GM18511 (cell line): ENCODE measurements around the gene DISP2.

Experiments used
- ATAC-seq: cut with Tn5 transposase; IDR thresholded peaks from one replicate; pipeline ENCODE4 v1.9.1; 2021; ENCODE audit warnings: mild to moderate bottlenecking, moderate library complexity; ENCODE audit not compliant: unreplicated experiment

The DISP2 gene

DNA sequence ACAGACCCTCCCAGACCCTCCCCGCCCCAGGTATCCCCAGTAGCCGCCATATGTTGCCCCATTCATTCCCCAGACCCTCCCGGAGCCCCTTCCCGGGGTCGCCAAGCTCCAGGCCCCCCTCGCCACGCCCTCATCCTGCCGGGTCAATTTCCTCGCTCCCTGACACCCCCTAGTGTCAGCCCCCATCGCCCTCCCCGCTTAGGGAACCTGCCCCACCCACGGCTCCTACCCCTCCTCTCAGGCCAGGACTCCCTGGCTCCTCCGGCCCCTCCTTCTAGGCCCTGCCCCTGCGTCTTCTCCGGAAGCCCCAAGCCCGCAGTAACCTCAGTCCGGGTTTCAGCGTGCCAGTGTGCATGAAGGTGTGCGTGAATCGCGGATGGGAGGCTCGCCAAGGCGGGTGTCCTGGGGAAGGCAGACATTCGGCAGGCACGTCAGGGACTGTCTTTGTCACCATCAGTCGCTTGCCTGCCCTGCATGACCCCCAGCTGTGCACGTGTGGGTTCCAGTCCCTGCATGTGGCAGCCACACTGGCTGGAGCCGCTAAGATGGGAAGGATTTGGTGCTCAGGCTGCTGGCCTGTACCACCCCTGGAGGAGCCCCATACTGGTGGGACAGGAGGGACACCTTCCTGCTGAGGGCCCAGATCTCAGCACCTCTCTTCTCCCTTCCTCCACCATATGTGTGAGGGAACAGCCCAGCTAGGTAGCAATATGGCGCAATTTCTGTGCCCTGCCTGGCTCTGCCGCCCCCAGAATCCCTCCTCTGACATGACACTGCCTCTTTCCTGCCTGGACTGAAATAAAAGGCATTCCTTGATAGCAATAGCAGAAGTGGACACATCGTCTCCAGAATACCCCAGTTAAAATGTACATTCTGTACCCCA lies 693 bp downstream of the DISP2 start:
- ATAC-seq = peak; percentile 28

DNA sequence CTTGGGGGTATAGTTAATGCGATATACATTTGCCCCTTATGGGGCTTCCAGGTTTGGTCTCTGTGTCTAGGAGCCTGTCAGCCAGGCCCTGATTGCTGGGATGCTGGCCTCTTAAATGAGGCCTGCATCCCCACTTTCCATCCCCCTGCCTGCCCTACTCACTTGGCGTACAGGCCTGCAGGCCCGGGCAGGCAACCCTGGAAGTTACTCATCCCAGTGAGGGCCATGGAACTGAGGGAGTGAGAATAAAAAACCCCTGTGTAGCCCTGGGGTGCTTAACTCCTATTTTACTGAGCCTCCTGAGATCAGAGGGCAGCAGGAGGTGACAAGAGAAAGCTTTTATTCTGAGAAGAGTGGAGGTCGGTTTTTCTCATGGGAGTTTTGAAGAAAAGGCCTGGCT lies 2.0 kb downstream of the DISP2 start:
- no peak for ATAC-seq

- no peak for ATAC-seq
Measured at GRCh38 chr15:40361640-40362039, 3.6 kb downstream of the DISP2 start.

DNA sequence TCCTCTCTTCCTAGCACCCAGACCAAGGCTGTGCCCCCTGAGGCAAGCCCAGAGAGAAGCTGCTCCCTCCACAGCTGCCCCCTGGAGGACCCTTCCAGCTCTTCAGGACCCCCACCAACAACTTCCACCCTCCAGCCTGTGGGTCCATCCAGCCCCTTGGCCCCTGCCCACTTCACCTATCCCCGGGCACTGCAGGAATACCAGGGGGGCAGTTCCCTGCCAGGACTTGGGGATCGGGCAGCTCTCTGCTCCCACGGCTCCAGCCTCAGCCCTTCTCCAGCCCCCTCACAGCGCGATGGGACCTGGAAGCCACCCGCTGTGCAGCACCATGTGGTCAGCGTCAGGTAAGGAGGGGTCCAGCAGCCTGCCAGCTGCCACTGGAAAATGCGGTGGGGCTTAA lies 5.6 kb downstream of the DISP2 start:
- ATAC-seq = no peak

- ATAC-seq = no peak
Measured at GRCh38 chr15:40364251-40364650, 6.2 kb downstream of the DISP2 start.

DNA sequence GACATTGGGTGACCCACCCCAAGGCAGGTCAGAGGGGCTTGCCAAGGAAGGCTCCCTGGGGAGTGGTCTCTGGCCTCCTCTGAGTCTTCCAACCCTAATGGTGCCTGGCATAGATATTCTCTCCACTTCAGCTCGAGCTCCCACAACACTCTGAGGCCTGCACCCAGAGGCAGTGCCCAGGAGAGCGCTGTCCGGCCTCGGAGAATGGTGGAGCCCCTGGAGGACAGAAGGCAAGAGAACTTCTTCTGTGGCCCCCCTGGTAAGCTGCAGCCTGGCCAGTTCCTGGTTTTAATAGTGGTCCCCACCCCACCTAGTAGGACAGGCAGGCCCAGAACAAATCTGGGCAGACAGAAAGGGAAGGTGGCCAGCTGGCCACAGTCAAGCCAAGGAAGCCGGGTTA lies 7.0 kb downstream of the DISP2 start:
- no peak for ATAC-seq

GRCh38 chr15:40365624-40366456 lies 7.8 kb downstream of the DISP2 start:
- ATAC-seq = no peak

DNA sequence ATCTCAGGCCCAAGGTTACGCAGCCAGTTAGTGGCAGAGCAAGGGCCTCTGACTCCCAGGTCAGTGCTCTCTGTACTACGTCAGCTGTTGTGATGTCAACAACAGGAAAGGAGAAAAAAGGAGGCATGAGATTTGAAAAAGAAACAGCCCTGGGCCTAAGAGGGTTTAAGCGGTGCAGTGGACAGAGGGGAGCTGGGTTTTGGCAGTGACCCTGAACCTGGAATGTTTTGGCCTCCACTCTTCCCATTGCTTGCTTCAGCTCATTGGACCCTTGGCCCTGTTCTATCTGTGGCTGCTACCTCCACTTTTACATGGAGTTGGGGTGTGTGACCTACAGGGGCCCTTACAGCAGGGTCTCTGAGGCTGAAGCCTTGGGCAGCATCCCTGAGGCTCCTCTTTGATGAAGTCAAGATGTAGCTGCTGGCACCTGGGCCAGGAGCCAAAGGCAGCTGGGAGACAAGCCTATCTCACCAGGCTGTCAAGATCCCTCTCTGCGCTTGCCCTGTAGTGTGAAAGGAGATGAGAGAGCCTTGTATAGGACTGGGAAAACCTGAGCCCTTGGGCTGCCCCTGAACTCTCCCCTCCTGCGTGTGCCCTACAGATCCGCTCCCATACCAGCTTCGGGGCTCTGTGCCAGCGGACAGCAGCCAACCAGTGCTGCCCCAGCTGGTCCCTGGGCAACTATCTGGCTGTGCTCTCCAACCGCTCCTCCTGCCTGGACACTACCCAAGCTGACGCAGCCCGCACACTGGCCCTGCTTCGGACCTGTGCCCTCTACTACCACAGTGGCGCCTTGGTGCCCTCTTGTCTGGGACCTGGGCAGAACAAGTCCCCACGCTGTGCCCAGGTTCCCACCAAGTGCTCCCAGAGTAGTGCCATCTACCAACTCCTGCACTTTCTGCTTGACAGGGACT lies 8.7 kb downstream of the DISP2 start:
- no peak for ATAC-seq

GRCh38 chr15:40367371-40367685 lies 9.3 kb downstream of the DISP2 start:
- no peak for ATAC-seq

GRCh38 chr15:40367686-40368611 lies 9.9 kb downstream of the DISP2 start:
- peak; percentile 94 for ATAC-seq

DNA sequence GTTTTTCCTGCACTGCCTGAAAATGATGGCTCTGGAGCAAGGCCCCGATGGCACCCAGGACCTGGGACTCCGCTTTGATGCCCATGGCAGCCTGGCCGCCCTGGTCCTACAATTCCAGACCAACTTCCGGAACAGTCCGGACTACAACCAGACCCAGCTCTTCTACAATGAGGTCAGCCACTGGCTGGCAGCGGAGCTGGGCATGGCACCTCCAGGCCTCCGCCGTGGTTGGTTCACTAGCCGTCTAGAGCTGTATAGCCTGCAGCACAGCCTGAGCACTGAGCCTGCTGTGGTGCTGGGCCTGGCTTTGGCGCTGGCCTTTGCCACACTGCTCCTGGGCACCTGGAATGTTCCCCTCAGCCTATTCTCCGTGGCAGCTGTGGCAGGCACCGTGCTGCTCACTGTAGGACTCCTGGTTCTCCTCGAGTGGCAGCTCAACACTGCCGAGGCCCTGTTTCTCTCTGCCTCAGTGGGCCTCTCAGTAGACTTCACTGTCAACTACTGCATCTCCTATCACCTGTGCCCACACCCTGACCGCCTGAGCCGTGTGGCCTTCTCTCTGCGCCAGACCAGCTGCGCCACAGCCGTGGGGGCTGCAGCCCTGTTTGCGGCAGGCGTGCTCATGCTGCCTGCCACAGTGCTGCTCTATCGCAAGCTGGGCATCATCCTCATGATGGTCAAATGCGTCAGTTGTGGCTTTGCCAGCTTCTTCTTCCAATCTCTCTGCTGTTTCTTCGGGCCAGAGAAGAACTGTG lies 10.9 kb downstream of the DISP2 start:
- ATAC-seq = no peak

GRCh38 chr15:40369474-40369869 lies 11.5 kb downstream of the DISP2 start:
- ATAC-seq = no peak

- no peak for ATAC-seq
Measured at GRCh38 chr15:40369971-40370370, 12.0 kb downstream of the DISP2 start.

DNA sequence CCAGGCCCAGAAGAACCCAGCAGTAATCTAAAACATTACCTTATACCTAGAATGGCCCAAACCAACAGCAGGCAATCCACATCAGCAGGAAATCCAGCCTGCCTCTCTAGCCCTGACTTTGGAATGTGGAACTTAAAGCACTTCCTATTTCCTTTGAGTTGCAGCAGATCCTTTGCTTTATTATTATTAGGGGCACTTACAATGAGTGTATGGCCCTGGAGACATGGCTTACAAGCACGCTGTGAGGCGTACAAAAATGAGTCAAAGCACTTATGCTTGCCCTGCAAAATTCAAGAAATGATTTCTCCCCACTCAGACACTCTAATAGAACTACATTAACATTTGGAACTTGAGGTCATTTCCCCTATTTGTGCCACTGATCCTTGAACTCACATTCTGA lies 15.0 kb downstream of the DISP2 start:
- no peak for ATAC-seq

GRCh38 chr15:40377606-40378005 lies 19.6 kb downstream of the DISP2 start:
- ATAC-seq = no peak

GRCh38 chr15:40379374-40379773 lies 21.4 kb downstream of the DISP2 start:
- no peak for ATAC-seq

DNA sequence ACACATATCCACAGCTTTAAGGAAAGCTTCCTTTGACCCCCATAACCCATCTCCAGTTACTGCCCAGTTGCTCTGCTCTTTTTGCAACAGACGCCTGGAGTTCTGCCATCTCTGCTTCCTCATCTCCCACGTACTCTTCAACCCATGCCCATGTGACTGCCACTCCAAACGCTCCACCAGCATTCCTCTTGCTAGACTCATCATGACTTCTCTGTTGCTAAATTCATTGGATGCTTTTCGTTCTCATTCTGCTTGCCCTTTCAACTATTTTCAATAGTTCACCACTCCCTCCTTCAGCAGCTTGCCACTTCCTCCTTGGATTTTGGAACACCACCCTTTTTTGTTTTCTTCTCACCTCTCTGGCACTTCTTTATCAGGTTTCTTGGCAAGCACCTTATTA lies 21.8 kb downstream of the DISP2 start:
- no peak for ATAC-seq

- no peak for ATAC-seq
Measured at GRCh38 chr15:40380636-40381035, 22.6 kb downstream of the DISP2 start.

- ATAC-seq = no peak
Measured at GRCh38 chr15:40381818-40382529, 24.0 kb downstream of the DISP2 start.
